22Rv1 (cell line): ENCODE data around the gene GABRG3.

Source experiments
- H3K27ac ChIP-seq: fragments of 450-650 bp; 2 replicates; pipeline ENCODE4 v1.5.1; 2017
- ZFX ChIP-seq: fragments of 450-650 bp; IDR thresholded peaks from 2 replicates; pipeline ENCODE4 v1.6.1; 2017; ENCODE audit warnings: antibody characterized with exemption, borderline replicate concordance
- TF ChIP-seq, protein P1 (sequence below): fragments of 450-650 bp; IDR thresholded peaks from 2 replicates; pipeline ENCODE4 v1.5.1; 2017; ENCODE audit warnings: mild to moderate bottlenecking

The GABRG3 gene

DNA sequence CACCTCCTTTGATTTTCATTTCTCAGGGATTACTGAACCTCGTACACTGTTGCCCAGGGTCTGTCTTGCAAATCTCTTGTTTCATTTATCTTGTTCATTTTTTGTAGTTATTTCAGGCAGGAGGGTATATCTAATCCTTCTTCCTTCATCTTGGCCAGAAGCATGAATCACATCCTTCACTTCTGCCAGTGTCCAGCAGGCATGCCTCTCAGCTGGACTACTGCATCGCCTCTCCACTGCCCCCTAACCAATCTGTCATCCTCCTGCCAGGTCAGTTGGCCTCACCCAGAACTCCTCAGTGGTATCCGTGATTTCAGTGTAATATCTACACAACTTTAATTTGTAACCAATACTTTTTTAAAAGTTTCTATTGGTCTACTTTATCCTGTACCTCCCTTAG, 297.9 kb downstream of the GABRG3 start:
- TF ChIP-seq, protein P1, sequence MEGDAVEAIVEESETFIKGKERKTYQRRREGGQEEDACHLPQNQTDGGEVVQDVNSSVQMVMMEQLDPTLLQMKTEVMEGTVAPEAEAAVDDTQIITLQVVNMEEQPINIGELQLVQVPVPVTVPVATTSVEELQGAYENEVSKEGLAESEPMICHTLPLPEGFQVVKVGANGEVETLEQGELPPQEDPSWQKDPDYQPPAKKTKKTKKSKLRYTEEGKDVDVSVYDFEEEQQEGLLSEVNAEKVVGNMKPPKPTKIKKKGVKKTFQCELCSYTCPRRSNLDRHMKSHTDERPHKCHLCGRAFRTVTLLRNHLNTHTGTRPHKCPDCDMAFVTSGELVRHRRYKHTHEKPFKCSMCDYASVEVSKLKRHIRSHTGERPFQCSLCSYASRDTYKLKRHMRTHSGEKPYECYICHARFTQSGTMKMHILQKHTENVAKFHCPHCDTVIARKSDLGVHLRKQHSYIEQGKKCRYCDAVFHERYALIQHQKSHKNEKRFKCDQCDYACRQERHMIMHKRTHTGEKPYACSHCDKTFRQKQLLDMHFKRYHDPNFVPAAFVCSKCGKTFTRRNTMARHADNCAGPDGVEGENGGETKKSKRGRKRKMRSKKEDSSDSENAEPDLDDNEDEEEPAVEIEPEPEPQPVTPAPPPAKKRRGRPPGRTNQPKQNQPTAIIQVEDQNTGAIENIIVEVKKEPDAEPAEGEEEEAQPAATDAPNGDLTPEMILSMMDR, result no peak
- no peak for TF ChIP-seq ZFX
- no peak overlapping the region for H3K27ac ChIP-seq

DNA sequence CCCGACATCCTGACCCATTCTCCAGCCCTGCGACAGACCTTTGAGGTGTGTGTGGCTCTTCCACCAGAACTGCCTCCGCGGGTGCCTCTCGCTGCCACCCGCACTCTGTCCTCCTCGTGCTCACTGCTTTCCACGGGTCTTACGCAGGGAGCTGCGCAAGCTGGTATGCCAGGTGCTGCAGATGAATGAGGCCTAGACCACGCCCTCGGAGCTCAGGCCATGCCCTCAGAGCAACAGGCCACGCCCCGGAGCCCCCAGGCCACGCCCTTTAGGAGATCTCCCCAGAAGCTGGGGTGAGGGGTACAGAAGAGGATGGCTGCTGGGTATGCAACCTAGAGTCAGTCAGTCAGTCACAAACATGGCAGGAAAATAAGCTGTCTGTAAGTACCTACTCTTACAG, 300.3 kb downstream of the GABRG3 start:
- H3K27ac ChIP-seq, result no peak overlapping the region
- TF ChIP-seq, protein P1, result no peak
- TF ChIP-seq ZFX, result no peak

DNA sequence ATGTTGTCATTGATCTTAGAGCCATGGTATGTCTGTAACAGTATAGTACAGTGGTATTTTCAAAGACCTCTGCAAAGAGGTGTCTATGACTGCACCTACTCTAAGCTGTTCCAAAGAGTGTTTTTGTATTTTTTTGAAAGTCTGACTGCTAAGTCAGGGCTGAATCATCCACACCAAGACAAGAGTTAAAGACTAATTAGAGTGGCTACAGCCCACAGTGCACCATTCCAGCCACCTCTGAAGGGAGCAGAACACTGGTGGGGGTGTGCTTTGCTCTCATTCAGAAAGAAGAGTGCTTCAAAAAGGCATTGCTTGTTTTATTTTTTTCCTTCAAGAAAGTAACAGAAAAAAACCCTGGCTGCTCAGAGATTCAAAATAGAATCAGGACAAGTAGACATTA, 301.4 kb downstream of the GABRG3 start:
- no peak overlapping the region for H3K27ac ChIP-seq
- TF ChIP-seq, protein P1, result no peak
- no peak for TF ChIP-seq ZFX

DNA sequence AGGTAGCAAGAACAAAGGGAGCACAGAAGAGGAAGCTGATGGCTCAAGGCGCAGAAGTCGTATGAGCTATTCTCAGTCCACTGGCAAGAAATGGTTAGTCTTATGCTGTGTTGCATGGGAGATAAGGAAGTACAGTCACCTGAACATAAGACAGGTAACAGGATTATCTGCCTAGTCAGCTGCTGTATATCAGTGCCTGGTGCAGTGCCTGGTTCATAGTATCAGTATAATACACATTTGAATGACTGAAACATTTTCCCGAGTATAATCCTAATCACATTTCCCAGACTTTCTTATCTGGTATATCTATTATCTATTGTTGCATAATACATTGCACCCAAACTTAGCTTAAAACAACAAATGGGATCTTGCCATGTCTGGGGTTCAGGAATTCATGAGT, 302.5 kb downstream of the GABRG3 start:
- no peak overlapping the region for H3K27ac ChIP-seq
- TF ChIP-seq, protein P1, result no peak

DNA sequence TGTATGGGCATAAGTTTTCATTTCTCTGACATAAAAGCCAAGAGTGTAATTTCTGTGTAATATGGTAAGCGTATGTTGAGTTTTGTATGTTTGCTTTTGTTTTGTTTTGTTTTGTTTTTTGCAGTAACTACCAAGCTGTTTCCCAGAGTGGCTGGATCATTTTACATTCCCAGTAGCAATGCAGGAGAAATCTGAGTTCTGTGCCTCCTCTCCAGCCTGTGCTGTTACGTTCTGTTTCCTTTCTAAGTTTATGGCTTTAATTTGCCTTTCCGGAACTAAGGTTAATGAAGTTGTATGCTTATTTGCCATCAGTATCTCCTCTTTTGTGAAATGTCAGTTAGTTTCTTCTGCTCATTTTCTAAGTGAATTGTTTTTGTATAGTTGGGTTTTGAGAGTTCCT, 307.8 kb downstream of the GABRG3 start:
- TF ChIP-seq ZFX, result no peak
- TF ChIP-seq, protein P1, result no peak
- no peak overlapping the region for H3K27ac ChIP-seq

DNA sequence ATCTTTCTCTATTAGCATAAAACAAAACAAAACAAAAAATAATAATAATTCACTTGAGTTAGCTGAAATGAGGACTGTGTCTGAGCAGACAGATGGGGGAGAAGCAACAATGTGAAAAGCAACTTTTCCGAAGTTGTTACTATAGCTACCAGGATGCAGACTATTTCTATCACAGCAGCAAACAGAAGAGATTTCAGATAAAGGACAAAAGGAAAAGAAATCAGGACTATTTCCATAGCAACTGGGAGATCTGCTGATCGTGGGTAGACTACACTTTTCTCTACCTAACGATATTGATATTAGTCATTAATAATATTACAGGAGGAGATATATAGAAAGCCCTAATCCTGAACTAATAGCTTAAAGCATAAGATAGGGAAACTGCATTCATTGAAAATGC, 321.7 kb downstream of the GABRG3 start:
- TF ChIP-seq, protein P1, result no peak
- no peak for TF ChIP-seq ZFX
- no peak overlapping the region for H3K27ac ChIP-seq

DNA sequence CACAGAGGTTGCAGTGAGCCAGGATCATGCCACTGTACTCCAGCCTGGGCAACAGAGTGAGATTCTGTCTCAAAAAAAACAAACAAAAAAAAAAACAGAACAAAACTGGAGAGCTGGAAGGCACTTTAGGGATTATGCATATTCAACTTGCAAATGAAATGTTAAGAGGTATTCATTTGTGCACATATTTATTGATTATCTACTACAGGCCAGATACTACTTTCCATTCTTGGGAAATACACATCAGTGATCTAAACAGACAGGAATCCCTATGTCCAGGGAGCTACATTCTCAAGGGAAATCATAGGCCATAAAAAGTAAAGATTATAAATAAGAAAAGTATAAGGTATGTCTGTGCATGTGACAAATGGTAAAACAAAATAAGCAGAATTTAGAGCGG, 322.6 kb downstream of the GABRG3 start:
- TF ChIP-seq, protein P1, result no peak
- no peak for TF ChIP-seq ZFX
- H3K27ac ChIP-seq, result no peak overlapping the region
